ENCODE data around the gene PAOX. TPM values are rescaled to one million over a fixed set of nuclear protein-coding genes. Genes with fewer than 3 reads are reported as not detected.
A peak's percentile ranks its signal among the peaks of the same experiment; 100 is the strongest.

Gene PAOX
- total RNA-seq, 2 donors from 2014 or later, result 9.7 to 11.1 TPM

DNA sequence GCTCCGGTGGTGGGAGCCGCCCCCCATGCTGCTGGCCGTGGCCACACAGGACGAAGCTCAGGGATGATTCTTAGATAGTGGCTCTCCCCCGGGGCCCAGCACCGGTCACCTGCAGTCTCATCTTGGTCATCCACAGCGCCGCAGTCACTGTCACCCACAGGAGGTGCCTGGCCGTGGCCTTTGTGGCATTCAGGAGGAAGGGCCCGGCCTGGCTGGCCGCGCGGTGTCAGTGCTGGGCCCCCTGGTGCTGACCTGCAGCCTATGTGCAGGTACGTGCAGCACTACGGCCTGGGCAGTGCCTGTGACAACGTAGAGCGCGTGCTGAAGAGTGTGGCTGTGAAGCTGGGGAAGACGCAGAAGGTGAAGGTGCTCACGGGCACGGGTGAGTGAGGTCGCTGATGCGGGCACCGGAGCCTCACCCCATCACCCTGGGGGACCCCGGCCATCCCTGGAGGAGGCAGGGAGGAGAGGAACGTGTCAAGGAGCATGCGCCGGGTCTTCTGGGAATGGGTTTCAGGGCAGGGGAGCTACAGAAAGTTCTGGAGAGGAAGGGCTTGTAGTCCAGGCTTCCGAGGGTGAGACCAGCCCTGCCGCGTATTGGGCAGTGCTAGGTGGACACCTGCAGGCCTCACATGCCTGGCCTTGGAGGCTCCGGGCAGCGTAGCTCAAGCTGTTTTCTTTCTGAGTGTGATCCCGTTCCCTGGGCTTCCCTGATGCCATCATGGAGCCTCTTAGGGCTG, 40.3 kb downstream of the PAOX start:
- no peak overlapping the region for H3K9ac ChIP-seq (ENCODE audit: extremely low read depth, low read length, poor library complexity, severe bottlenecking)
- no peak overlapping the region for H3K4me3 ChIP-seq (ENCODE audit: low read length)
- TF ChIP-seq, protein P1, sequence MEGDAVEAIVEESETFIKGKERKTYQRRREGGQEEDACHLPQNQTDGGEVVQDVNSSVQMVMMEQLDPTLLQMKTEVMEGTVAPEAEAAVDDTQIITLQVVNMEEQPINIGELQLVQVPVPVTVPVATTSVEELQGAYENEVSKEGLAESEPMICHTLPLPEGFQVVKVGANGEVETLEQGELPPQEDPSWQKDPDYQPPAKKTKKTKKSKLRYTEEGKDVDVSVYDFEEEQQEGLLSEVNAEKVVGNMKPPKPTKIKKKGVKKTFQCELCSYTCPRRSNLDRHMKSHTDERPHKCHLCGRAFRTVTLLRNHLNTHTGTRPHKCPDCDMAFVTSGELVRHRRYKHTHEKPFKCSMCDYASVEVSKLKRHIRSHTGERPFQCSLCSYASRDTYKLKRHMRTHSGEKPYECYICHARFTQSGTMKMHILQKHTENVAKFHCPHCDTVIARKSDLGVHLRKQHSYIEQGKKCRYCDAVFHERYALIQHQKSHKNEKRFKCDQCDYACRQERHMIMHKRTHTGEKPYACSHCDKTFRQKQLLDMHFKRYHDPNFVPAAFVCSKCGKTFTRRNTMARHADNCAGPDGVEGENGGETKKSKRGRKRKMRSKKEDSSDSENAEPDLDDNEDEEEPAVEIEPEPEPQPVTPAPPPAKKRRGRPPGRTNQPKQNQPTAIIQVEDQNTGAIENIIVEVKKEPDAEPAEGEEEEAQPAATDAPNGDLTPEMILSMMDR (conservative IDR thresholded peaks at IDR 0.05), result no peak
- Mint-ChIP-seq H3K9me3 (peaks cover 17% of the 10 kb centered on the region), H3K27ac (no peak overlapping the region), H3K4me3 (no peak overlapping the region), H3K4me1 (no peaks in the 10 kb centered on the region), H3K36me3 (ENCODE audit: low read depth) (peaks cover 38% of the 10 kb centered on the region), H3K27me3 (ENCODE audit: insufficient read depth) (peaks cover 20% of the 10 kb centered on the region)
- 89 to 91% methylated on average over 21 to 34 of the region's 34 CpGs for WGBS, 2 experiments (ENCODE audit: insufficient coverage in 1 of 2, insufficient read length in 1 of 2)
- DNase-seq, result peak; percentile 40
- peaks cover 11% of the 10 kb centered on the region for H3K36me3 ChIP-seq (ENCODE audit: control insufficient read depth, insufficient read depth, low read length)
- no peak overlapping the region for H3K27ac ChIP-seq (ENCODE audit: low read depth, low read length)
- peaks cover 7% of the 10 kb centered on the region for H3K27me3 ChIP-seq (ENCODE audit: control insufficient read depth, insufficient read depth, low read length, poor library complexity, severe bottlenecking)
- no peaks in the 10 kb centered on the region for H3K4me1 ChIP-seq (ENCODE audit: control insufficient read depth, insufficient read depth, low read length)
- peaks cover 7% of the 10 kb centered on the region for H3K9me3 ChIP-seq (ENCODE audit: control insufficient read depth, low read length)

DNA sequence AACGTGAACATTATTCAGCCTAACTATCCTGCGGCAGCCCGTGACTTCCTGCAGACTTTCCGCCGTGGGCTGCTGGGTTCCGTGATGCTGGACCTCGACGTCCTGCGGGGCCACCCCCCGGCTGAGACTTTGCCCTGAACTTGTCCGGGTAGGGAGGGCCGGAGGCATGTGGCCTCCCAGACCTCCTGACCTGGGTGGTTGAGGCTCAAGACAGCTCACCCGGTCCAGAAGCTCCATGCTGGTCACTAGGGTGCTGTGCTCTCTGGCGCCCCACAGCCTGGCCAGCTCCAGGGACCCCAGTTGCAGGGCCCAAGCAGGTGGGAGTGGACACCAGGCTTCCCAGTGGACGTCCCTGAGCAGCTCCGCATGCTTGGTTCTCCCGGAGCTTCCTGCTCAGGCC, 41.0 kb downstream of the PAOX start:
- Mint-ChIP-seq H3K27me3 (ENCODE audit: insufficient read depth) (peaks cover 20% of the 10 kb centered on the region), H3K27ac (no peak overlapping the region), H3K4me3 (no peak overlapping the region), H3K4me1 (no peaks in the 10 kb centered on the region), H3K36me3 (ENCODE audit: low read depth) (peaks cover 32% of the 10 kb centered on the region), H3K9me3 (peaks cover 10% of the 10 kb centered on the region)
- Histone ChIP-seq H3K9me3 (ENCODE audit: control insufficient read depth, low read length) (peaks cover 7% of the 10 kb centered on the region), H3K4me1 (ENCODE audit: control insufficient read depth, insufficient read depth, low read length) (no peaks in the 10 kb centered on the region), H3K9ac (ENCODE audit: extremely low read depth, low read length, poor library complexity, severe bottlenecking) (no peak overlapping the region), H3K4me3 (ENCODE audit: low read length) (no peak overlapping the region), H3K36me3 (ENCODE audit: control insufficient read depth, insufficient read depth, low read length) (peaks cover 10% of the 10 kb centered on the region), H3K27me3 (ENCODE audit: control insufficient read depth, insufficient read depth, low read length, poor library complexity, severe bottlenecking) (peaks cover 7% of the 10 kb centered on the region), H3K27ac (ENCODE audit: low read depth, low read length) (no peak overlapping the region)
- TF ChIP-seq, protein P1 (conservative IDR thresholded peaks at IDR 0.05), result no peak
- WGBS, 2 experiments (ENCODE audit: insufficient coverage in 1 of 2, insufficient read length in 1 of 2), result 94 to 96% methylated on average over 12 to 17 of the region's 17 CpGs
- peak; percentile 44 for DNase-seq

DNA sequence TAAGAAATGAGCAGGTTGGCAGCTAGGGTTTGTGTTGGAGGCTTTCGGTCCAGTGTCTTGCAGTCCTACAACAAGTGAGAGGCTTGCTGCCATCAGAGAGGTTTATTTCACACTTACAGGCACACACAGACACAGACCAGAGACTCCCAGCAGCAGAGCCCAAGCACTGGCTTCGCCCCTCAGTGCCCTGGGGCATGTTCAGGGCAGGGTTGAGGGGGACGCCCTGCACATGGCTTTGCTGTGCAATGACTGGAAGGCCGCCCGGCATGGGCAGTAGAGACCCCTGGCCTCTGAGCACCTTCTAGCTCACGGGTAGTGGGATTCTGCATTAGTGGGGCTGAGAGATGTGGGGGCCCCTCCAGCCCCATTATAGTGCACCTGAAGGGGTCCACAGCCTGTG, 41.5 kb downstream of the PAOX start:
- Histone ChIP-seq H3K9ac (ENCODE audit: extremely low read depth, low read length, poor library complexity, severe bottlenecking) (no peak overlapping the region), H3K9me3 (ENCODE audit: control insufficient read depth, low read length) (peaks cover 1% of the 10 kb centered on the region), H3K4me3 (ENCODE audit: low read length) (no peak overlapping the region), H3K27me3 (ENCODE audit: control insufficient read depth, insufficient read depth, low read length, poor library complexity, severe bottlenecking) (peaks cover 7% of the 10 kb centered on the region), H3K36me3 (ENCODE audit: control insufficient read depth, insufficient read depth, low read length) (peaks cover 5% of the 10 kb centered on the region), H3K27ac (ENCODE audit: low read depth, low read length) (no peak overlapping the region), H3K4me1 (ENCODE audit: control insufficient read depth, insufficient read depth, low read length) (no peaks in the 10 kb centered on the region)
- Mint-ChIP-seq H3K27ac (no peak overlapping the region), H3K36me3 (ENCODE audit: low read depth) (peaks cover 26% of the 10 kb centered on the region), H3K9me3 (peaks cover 5% of the 10 kb centered on the region), H3K4me3 (no peak overlapping the region), H3K4me1 (no peaks in the 10 kb centered on the region), H3K27me3 (ENCODE audit: insufficient read depth) (peaks cover 20% of the 10 kb centered on the region)
- TF ChIP-seq, protein P1 (conservative IDR thresholded peaks at IDR 0.05), result no peak
- 67 to 77% methylated on average over 3 to 6 of the region's 6 CpGs for WGBS, 2 experiments (ENCODE audit: insufficient coverage in 1 of 2, insufficient read length in 1 of 2)
- DNase-seq, result peak; percentile 27

Measured in endodermal cell (in vitro differentiated cells).